HEK293 (cell line): ENCODE results near the gene BORCS6.

Experiments used
- GLI2 ChIP-seq: fragments of 450-650 bp; formaldehyde crosslinking; IDR thresholded peaks from 2 replicates; pipeline ENCODE4; 2017; ENCODE audit warnings: missing biosample characterization, missing genetic modification characterization, low read depth, borderline replicate concordance
- INSM2 ChIP-seq: fragments of 450-650 bp; formaldehyde crosslinking; IDR thresholded peaks from 2 replicates; pipeline ENCODE4 v1.5.1; 2016; ENCODE audit warnings: missing biosample characterization, missing genetic modification characterization
- MEIS1 ChIP-seq: sonication (generic); formaldehyde crosslinking; IDR thresholded peaks from 2 replicates; pipeline ENCODE4 v1.8.1; 2022; ENCODE audit warnings: missing genetic modification reagents, mild to moderate bottlenecking, borderline replicate concordance
- MYNN ChIP-seq: fragments of 450-650 bp; formaldehyde crosslinking; IDR thresholded peaks from 2 replicates; pipeline ENCODE4 v1.5.1; 2016; ENCODE audit warnings: missing biosample characterization, missing genetic modification characterization, borderline replicate concordance
- MZF1 ChIP-seq: fragments of 450-650 bp; formaldehyde crosslinking; IDR thresholded peaks from 2 replicates; pipeline ENCODE4 v1.5.1; 2017; ENCODE audit warnings: missing biosample characterization, missing genetic modification characterization, borderline replicate concordance
- SP3 ChIP-seq: fragments of 450-650 bp; formaldehyde crosslinking; IDR thresholded peaks from 2 replicates; pipeline ENCODE4 v1.5.1; 2016; ENCODE audit warnings: missing biosample characterization, missing genetic modification characterization
- TCF7L2 ChIP-seq: IDR thresholded peaks from 2 replicates; pipeline ENCODE4 v1.6.1; 2011; ENCODE audit warnings: low read depth, mild to moderate bottlenecking, inconsistent platforms, low read length, moderate library complexity, borderline replicate concordance
- ZBTB1 ChIP-seq: fragments of 450-650 bp; formaldehyde crosslinking; IDR thresholded peaks from 2 replicates; pipeline ENCODE4 v1.5.1; 2016; ENCODE audit warnings: missing biosample characterization, missing genetic modification characterization
- ZBTB7A ChIP-seq: fragments of 450-650 bp; formaldehyde crosslinking; IDR thresholded peaks from 2 replicates; pipeline ENCODE4 v1.5.1; 2016; ENCODE audit warnings: low read depth, missing biosample characterization, missing genetic modification characterization
- ZFHX2 ChIP-seq: fragments of 450-650 bp; formaldehyde crosslinking; conservative IDR thresholded peaks from 2 replicates; pipeline ENCODE4 v1.5.1; 2016; ENCODE audit warnings: missing biosample characterization, missing genetic modification characterization
- ZFP3 ChIP-seq: fragments of 450-650 bp; formaldehyde crosslinking; IDR thresholded peaks from 2 replicates; pipeline ENCODE4 v1.5.1; 2016; ENCODE audit warnings: low read depth, missing biosample characterization, missing genetic modification characterization
- ZIC2 ChIP-seq: fragments of 450-650 bp; formaldehyde crosslinking; IDR thresholded peaks from 2 replicates; pipeline ENCODE4 v1.5.1; 2016; ENCODE audit warnings: missing biosample characterization, missing genetic modification characterization
- ZNF132 ChIP-seq: fragments of 450-650 bp; formaldehyde crosslinking; IDR thresholded peaks from 2 replicates; pipeline ENCODE4 v1.5.1; 2017; ENCODE audit warnings: missing biosample characterization, missing genetic modification characterization, borderline replicate concordance
- ZNF174 ChIP-seq: fragments of 450-650 bp; formaldehyde crosslinking; IDR thresholded peaks from 2 replicates; pipeline ENCODE4 v1.5.0; 2017; ENCODE audit warnings: missing biosample characterization, mild to moderate bottlenecking, missing genetic modification characterization
- ZNF184 ChIP-seq: fragments of 450-650 bp; IDR thresholded peaks from 2 replicates; pipeline ENCODE4 v1.5.1; 2018; ENCODE audit warnings: missing biosample characterization, mild to moderate bottlenecking, missing genetic modification characterization
- ZNF2 ChIP-seq: fragments of 450-650 bp; formaldehyde crosslinking; IDR thresholded peaks from 2 replicates; pipeline ENCODE4 v1.5.1; 2016; ENCODE audit warnings: missing biosample characterization, missing genetic modification characterization
- ZNF214 ChIP-seq: fragments of 450-650 bp; formaldehyde crosslinking; IDR thresholded peaks from 2 replicates; pipeline ENCODE4 v1.5.1; 2017; ENCODE audit warnings: missing biosample characterization, mild to moderate bottlenecking, missing genetic modification characterization, borderline replicate concordance
- ZNF24 ChIP-seq: fragments of 450-650 bp; formaldehyde crosslinking; IDR thresholded peaks from 2 replicates; pipeline ENCODE4 v1.5.1; 2016; ENCODE audit warnings: missing biosample characterization, missing genetic modification characterization
- ZNF274 ChIP-seq, 2 experiments: fragments of 200-500 bp in 1 of 2; fragments of 450-650 bp in 1 of 2; sonication (Bioruptor generic) in 1 of 2; formaldehyde crosslinking in 1 of 2; IDR thresholded peaks; 2 replicates each; pipeline versions ENCODE4 v1.5.1 to v1.6.1; 2014 to 2016; ENCODE audit warnings: borderline replicate concordance in 1 of 2, inconsistent platforms in 1 of 2, low read length in 1 of 2, missing biosample characterization in 1 of 2, missing genetic modification characterization in 1 of 2
- ZNF324 ChIP-seq: fragments of 450-650 bp; formaldehyde crosslinking; IDR thresholded peaks from 2 replicates; pipeline ENCODE4 v1.5.1; 2016; ENCODE audit warnings: missing biosample characterization, missing genetic modification characterization
- ZNF335 ChIP-seq: fragments of 450-650 bp; formaldehyde crosslinking; conservative IDR thresholded peaks from 2 replicates; pipeline ENCODE4 v1.5.1; 2016; ENCODE audit warnings: missing biosample characterization, missing genetic modification characterization
- ZNF398 ChIP-seq: fragments of 450-650 bp; formaldehyde crosslinking; IDR thresholded peaks from 2 replicates; pipeline ENCODE4 v1.5.1; 2017; ENCODE audit warnings: missing biosample characterization, missing genetic modification characterization
- ZNF416 ChIP-seq: fragments of 450-650 bp; formaldehyde crosslinking; IDR thresholded peaks from 2 replicates; pipeline ENCODE4 v1.5.1; 2016; ENCODE audit warnings: missing biosample characterization, missing genetic modification characterization
- ZNF423 ChIP-seq: fragments of 450-650 bp; formaldehyde crosslinking; IDR thresholded peaks from 2 replicates; pipeline ENCODE4 v1.5.1; 2016; ENCODE audit warnings: missing biosample characterization, missing genetic modification characterization
- ZNF473 ChIP-seq: fragments of 450-650 bp; formaldehyde crosslinking; IDR thresholded peaks from 2 replicates; pipeline ENCODE4 v1.5.1; 2017; ENCODE audit warnings: missing biosample characterization, missing genetic modification characterization
- ZNF530 ChIP-seq: fragments of 450-650 bp; formaldehyde crosslinking; IDR thresholded peaks from 2 replicates; pipeline ENCODE4 v1.5.1; 2016; ENCODE audit warnings: low read depth, missing biosample characterization, missing genetic modification characterization
- ZNF629 ChIP-seq: fragments of 450-650 bp; formaldehyde crosslinking; IDR thresholded peaks from 2 replicates; pipeline ENCODE4 v1.5.1; 2017; ENCODE audit warnings: missing biosample characterization, missing genetic modification characterization
- ZNF660 ChIP-seq: fragments of 450-650 bp; IDR thresholded peaks from 2 replicates; pipeline ENCODE4 v1.5.1; 2018; ENCODE audit warnings: missing biosample characterization, mild to moderate bottlenecking, missing genetic modification characterization
- ZNF664 ChIP-seq: fragments of 450-650 bp; formaldehyde crosslinking; IDR thresholded peaks from 2 replicates; pipeline ENCODE4 v1.5.1; 2016; ENCODE audit warnings: missing biosample characterization, missing genetic modification characterization
- ZNF704 ChIP-seq: fragments of 450-650 bp; formaldehyde crosslinking; IDR thresholded peaks from 2 replicates; pipeline ENCODE4 v1.5.1; 2016; ENCODE audit warnings: missing biosample characterization, missing genetic modification characterization
- ZNF76 ChIP-seq: fragments of 450-650 bp; formaldehyde crosslinking; IDR thresholded peaks from 2 replicates; pipeline ENCODE4; 2016; ENCODE audit warnings: low read depth, missing biosample characterization, missing genetic modification characterization, borderline replicate concordance
- ZXDB ChIP-seq: fragments of 450-650 bp; formaldehyde crosslinking; IDR thresholded peaks from 2 replicates; pipeline ENCODE4 v1.5.1; 2016; ENCODE audit warnings: missing biosample characterization, missing genetic modification characterization
- TF ChIP-seq, protein P1 (sequence below): fragments of 450-650 bp; formaldehyde crosslinking; IDR thresholded peaks from 2 replicates; pipeline ENCODE4; 2016; ENCODE audit warnings: missing biosample characterization, missing genetic modification characterization
- TF ChIP-seq, protein P2 (sequence below): fragments of 450-650 bp; formaldehyde crosslinking; optimal IDR thresholded peaks from 2 replicates; pipeline ENCODE3; 2016; ENCODE audit warnings: missing biosample characterization, mild to moderate bottlenecking, missing genetic modification characterization

BORCS6 gene

GRCh38 chr17:8221663-8222379, 31.8 kb upstream of the BORCS6 start (continued):
- TF ChIP-seq INSM2 (0 out of 2 replicates have a peak, but pooled peaks have one; percentile 17), ZNF214 (no peak), ZNF335 (tag by site-specific recombination) (0 out of 2 replicates have a peak, but pooled peaks have one; percentile 8), ZIC2 (tag by site-specific recombination) (peak; percentile 80), ZNF274 (IDR thresholded peaks at IDR 0.05; ENCODE audit: low read length) (no peak), ZNF274 (tag by site-specific recombination; IDR thresholded peaks at IDR 0.05; ENCODE audit: borderline replicate concordance) (no peak), MEIS1 (CRISPR knock-in tag) (no peak), ZXDB (tag by site-specific recombination) (no peak), ZNF24 (tag by site-specific recombination) (peak; percentile 27; the same call in 1 of the 2 replicates), ZBTB7A (tag by site-specific recombination) (no peak), ZNF184 (peak; percentile 87), ZNF416 (tag by site-specific recombination) (no peak), SP3 (tag by site-specific recombination) (no peak; the same call in 1 of the 2 replicates), MYNN (no peak), ZNF660 (tag by site-specific recombination) (peak; percentile 88), ZNF132 (no peak), ZBTB1 (tag by site-specific recombination) (no peak), TCF7L2 (no peak), ZNF704 (tag by site-specific recombination) (no peak), ZNF629 (tag by site-specific recombination) (no peak), ZNF76 (tag by site-specific recombination) (peak; percentile 32), GLI2 (tag by site-specific recombination) (peak; percentile 12; the same call in 1 of the 2 replicates), MZF1 (tag by site-specific recombination) (peak; percentile 47; the same call in 1 of the 2 replicates), ZNF530 (tag by site-specific recombination) (no peak), ZNF2 (peak; percentile 25; the same call in 1 of the 2 replicates), ZNF664 (tag by site-specific recombination) (0 out of 2 replicates have a peak, but pooled peaks have one; percentile 21), ZNF324 (tag by site-specific recombination) (peak; percentile 41; the same call in 1 of the 2 replicates), ZFHX2 (tag by site-specific recombination) (no peak), ZNF398 (no peak; the same call in 1 of the 2 replicates), ZNF174 (no peak), ZNF423 (tag by site-specific recombination) (no peak), ZNF473 (no peak), ZFP3 (tag by site-specific recombination) (no peak)
- TF ChIP-seq, protein P1, sequence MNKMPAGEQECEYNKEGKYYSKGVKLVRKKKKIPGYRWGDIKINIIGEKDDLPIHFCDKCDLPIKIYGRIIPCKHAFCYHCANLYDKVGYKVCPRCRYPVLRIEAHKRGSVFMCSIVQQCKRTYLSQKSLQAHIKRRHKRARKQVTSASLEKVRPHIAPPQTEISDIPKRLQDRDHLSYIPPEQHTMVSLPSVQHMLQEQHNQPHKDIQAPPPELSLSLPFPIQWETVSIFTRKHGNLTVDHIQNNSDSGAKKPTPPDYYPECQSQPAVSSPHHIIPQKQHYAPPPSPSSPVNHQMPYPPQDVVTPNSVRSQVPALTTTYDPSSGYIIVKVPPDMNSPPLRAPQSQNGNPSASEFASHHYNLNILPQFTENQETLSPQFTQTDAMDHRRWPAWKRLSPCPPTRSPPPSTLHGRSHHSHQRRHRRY (tag by site-specific recombination) = no peak
- TF ChIP-seq, protein P2, sequence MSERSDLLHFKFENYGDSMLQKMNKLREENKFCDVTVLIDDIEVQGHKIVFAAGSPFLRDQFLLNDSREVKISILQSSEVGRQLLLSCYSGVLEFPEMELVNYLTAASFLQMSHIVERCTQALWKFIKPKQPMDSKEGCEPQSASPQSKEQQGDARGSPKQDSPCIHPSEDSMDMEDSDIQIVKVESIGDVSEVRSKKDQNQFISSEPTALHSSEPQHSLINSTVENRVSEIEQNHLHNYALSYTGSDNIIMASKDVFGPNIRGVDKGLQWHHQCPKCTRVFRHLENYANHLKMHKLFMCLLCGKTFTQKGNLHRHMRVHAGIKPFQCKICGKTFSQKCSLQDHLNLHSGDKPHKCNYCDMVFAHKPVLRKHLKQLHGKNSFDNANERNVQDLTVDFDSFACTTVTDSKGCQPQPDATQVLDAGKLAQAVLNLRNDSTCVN = peak; percentile 37
